ENCODE results near the gene FOXG1.

DNA sequence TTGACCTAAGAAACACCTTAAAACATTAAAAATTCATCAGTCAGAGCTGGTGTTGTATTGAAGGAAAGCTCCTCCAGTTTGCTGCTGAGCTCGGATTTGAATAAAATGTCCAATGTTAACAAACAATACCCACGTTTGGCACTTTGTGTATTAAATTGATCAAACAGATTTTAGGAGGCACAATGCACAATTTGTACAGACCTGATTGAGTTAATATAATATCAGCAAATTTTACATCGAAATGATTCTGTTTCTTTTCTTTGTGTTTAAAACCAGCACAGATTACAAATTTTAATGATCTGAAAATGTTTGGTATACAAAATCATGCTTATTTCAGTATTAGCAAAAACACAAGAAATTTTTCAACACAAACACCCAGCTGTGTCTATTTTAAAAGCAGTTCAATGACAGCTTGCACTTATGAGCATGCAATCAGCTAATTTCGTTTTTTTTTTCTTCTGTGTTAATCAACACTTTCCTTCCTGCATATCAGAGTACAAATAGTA is 2.8 kb upstream of the FOXG1 start:
- TF ChIP-seq POLR2A (IDR thresholded peaks at IDR 0.05), result no peak
- TF ChIP-seq, protein P1, sequence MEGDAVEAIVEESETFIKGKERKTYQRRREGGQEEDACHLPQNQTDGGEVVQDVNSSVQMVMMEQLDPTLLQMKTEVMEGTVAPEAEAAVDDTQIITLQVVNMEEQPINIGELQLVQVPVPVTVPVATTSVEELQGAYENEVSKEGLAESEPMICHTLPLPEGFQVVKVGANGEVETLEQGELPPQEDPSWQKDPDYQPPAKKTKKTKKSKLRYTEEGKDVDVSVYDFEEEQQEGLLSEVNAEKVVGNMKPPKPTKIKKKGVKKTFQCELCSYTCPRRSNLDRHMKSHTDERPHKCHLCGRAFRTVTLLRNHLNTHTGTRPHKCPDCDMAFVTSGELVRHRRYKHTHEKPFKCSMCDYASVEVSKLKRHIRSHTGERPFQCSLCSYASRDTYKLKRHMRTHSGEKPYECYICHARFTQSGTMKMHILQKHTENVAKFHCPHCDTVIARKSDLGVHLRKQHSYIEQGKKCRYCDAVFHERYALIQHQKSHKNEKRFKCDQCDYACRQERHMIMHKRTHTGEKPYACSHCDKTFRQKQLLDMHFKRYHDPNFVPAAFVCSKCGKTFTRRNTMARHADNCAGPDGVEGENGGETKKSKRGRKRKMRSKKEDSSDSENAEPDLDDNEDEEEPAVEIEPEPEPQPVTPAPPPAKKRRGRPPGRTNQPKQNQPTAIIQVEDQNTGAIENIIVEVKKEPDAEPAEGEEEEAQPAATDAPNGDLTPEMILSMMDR (IDR thresholded peaks at IDR 0.05), result no peak

Measured in gastroesophageal sphincter (tissue), 3 donors.